ENCODE measurements around the gene F7.

Gene F7

GRCh38 chr13:113092776-113093579 is 12.6 kb upstream of the F7 start:
- ChIA-PET POLR2A (interaction anchor here (1.1 kb wide), 1 partner anchor 116 kb away, joined by 3 read pairs; the partner anchor contains the start of gene PCID2), CTCF (no interaction called here)
- H3K4me3 ChIP-seq (ENCODE audit: low read depth, low read length), result no peak overlapping the region
- no peak for DNase-seq (ENCODE audit: low read depth, low spot score)
- TF ChIP-seq CTCF (IDR thresholded peaks at IDR 0.05; ENCODE audit: insufficient read depth, low read length, missing control alignments), result no peak

- TF ChIP-seq CTCF (IDR thresholded peaks at IDR 0.05; ENCODE audit: insufficient read depth, low read length, missing control alignments), result no peak
- no peak overlapping the region for H3K4me3 ChIP-seq (ENCODE audit: low read depth, low read length)
- DNase-seq (ENCODE audit: low read depth, low spot score), result no peak
- ChIA-PET POLR2A (interaction anchor here (1.1 kb wide), 1 partner anchor 115 kb away, joined by 3 read pairs; the partner anchor contains the start of gene PCID2), CTCF (no interaction called here)
Measured at GRCh38 chr13:113093580-113094409, 11.8 kb upstream of the F7 start.

- DNase-seq (ENCODE audit: low read depth, low spot score), result no peak
- POLR2A ChIA-PET, result no interaction called here
- CTCF ChIA-PET, result no interaction called here
- no peak for TF ChIP-seq CTCF (IDR thresholded peaks at IDR 0.05; ENCODE audit: insufficient read depth, low read length, missing control alignments)
- H3K4me3 ChIP-seq (ENCODE audit: low read depth, low read length), result no peak overlapping the region
Measured at GRCh38 chr13:113094410-113094800, 11.2 kb upstream of the F7 start.

- CTCF ChIA-PET, result interaction anchor here (0.8 kb wide), 1 partner anchor 35 kb away, joined by 4 read pairs; no protein-coding TSS in a partner anchor
Measured at GRCh38 chr13:113095146-113096051, 10.2 kb upstream of the F7 start.

GRCh38 chr13:113096052-113096744 is 9.4 kb upstream of the F7 start:
- no peak for TF ChIP-seq CTCF (IDR thresholded peaks at IDR 0.05; ENCODE audit: insufficient read depth, low read length, missing control alignments)
- H3K4me3 ChIP-seq (ENCODE audit: low read depth, low read length), result no peak overlapping the region
- no peak for DNase-seq (ENCODE audit: low read depth, low spot score)
- ChIA-PET CTCF (interaction anchor here (0.8 kb wide), 1 partner anchor 36 kb away, joined by 4 read pairs; no protein-coding TSS in a partner anchor), POLR2A (no interaction called here)

More at GRCh38 chr13:113095146-113096051, 10.2 kb upstream of the F7 start:
- POLR2A ChIA-PET, result no interaction called here
- DNase-seq (ENCODE audit: low read depth, low spot score), result no peak
- no peak overlapping the region for H3K4me3 ChIP-seq (ENCODE audit: low read depth, low read length)
- no peak for TF ChIP-seq CTCF (IDR thresholded peaks at IDR 0.05; ENCODE audit: insufficient read depth, low read length, missing control alignments)

Measured in AG04449 (cell line).